Panc1 (cell line): ENCODE results near the gene SIRT1.

ENCODE experiments used
- CTCF ChIP-seq: fragments of 450-650 bp; IDR thresholded peaks from 2 replicates; pipeline ENCODE4 v1.5.1; 2017; ENCODE audit warnings: mild to moderate bottlenecking
- POLR2AphosphoS5 ChIP-seq: IDR thresholded peaks from 2 replicates; pipeline ENCODE4 v1.6.1; 2012; ENCODE audit warnings: mild to moderate bottlenecking, low read depth, low read length, moderate library complexity

- TF ChIP-seq CTCF (no peak), POLR2AphosphoS5 (no peak)
Measured at GRCh38 chr10:67839951-67840350, 44.5 kb upstream of the SIRT1 start.
